GM19328 (cell line): ENCODE measurements around the gene CBARP.
"Not testable (repeated sequence)": the region's sequence is repeated elsewhere in the genome, so short reads cannot be mapped to it uniquely, and the experiment has no call there.

Experiments
- ATAC-seq: cut with Tn5 transposase; IDR thresholded peaks from one replicate; pipeline ENCODE4 v1.9.1; 2021; ENCODE audit warnings: mild to moderate bottlenecking, moderate library complexity; ENCODE audit not compliant: unreplicated experiment

CBARP gene

DNA sequence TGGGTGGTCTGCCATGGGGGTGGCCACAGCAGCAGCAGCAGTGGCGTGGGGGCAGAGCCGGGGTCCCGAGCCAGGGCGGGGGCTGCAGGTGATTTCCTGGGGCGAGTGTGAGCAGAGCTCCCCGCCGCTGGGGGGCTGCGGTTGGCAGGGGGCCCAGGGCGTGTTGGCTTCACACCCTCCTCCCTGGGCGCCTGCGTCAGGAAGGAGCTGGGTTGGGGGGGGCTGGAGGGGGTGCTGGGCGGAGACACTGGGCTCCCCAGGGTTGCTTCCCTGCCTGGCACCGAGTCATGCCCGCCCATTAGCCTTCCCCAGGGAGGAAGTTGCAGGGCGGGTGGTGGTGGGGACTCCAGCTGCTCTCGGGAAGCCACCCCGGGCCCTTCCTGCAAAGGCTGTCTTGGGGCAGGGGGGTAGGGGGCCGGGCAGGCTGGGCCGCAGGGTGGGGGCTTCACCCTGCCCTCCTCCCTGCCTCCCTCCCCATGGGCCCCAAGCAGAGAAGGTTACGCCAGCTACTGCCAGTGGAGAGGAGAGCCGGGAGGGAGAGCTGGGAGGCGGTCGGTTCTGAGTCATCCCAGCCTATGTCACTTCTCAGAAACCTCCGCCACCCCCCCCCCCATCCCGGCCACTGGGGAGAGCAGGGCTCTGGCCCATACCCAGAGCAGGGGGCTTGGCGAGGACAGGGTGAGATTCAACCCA lies 15.2 kb upstream of the CBARP start:
- no peak for ATAC-seq

DNA sequence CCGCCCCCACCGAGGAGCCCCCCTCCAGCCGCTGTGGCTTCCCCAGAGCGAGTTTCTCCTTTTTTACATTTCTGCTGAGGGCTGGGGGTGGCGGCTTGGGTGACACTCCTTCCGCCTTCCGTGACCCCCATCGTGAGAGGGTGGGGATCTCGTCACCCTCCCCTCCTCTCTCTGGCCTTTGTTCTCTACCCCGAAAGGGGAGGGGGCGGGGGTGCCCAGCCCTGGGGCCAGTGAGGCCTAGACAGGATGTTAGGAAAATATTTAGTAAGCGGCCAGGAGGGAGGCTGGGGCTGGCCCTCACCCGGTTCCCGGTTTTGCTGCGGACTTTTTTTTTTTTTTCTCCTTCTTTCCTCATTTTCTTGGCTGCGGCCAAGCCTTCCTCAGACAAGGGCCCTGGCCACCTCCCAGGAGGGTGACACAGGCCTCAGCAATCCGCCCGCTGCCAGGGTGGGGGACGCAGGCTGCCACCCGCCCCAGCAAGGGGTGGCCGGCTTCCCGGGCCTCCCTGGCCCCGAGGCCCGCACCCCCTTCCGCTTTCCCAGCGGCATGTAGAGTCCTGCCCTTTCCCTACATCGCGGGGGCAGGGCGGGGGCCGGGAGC lies 14.5 kb upstream of the CBARP start:
- no peak for ATAC-seq

DNA sequence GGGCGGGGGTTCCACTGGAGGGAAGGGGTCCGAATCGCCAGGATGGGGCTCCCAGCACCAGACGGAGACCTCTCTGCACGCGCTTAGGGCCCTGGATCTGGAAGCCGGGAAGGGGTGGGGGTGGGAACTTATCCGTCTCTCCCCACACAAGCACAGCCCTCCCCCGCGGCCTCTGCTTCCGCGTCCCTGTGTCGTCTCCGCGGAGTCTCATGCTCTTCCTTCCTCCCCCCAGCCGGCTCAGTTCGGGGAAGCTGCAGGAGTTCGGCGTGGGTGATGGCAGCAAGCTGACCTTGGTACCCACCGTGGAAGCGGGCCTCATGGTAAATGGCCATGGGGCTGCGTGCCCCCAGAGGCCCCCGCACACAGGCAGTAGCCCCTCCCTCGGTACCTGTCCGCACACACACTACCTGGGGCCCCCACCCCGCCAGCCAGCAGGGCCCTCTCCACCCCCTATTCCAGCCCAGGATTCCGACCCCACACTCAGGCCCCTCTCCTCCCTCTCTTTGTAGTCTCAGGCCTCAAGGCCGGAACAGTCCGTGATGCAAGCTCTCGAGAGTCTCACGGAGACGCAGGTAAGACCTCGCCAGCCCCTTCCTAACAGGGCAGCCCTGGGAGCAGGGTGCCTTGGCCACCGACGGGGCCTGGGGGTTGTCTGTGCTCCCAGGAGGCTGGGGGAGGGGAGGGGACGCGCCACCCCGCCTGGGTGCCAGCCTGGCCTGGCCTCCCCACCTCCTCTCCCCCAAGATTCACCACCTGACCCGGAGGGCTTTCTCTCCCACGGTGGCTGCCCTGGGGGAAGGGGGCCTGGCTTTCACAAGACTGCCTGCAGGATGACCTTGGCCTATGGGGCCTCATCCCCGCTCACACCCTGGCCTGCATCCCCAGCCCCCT lies 13.8 kb upstream of the CBARP start:
- no peak for ATAC-seq

DNA sequence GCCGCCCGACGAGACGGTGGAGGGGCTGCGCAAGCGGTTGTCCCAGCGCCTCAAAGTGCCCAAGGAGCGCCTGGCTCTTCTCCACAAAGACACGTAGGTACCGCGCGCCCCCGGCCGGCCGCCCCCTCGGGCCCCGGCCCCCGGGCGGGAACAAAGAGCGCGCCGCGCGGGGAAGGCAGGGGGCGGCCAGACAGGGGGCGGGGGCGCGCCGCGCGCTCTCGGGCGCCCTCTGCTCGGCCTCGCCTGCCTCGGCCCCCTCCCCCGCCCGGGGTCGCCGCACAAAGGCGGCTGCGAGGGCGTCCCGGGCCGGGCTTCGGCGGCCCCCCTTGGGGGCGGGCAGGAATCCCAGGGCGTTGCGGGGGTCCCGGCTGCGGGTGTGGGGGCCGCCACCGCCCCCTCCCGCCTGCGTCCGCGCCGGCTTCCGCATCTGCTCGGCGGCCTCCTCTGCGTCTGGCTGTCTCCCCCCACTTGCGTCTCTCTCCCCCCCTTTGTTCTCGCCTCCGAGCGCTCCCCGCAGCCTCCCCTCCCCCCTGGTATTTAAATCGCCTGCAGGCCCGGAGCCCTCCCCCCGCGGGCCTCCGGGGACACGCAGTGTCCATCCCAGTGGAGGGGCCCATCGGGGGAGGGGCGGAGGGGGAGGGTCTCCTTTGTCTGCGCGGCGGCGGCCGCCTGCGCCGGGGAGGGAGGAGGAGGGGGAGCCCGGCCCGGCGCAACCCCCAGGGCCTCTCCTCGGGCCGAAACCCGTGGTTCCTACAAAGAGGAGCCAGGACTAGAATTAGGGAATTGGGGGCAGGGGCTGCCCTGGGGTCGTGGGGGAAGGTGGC lies 12.8 kb upstream of the CBARP start:
- no peak for ATAC-seq

DNA sequence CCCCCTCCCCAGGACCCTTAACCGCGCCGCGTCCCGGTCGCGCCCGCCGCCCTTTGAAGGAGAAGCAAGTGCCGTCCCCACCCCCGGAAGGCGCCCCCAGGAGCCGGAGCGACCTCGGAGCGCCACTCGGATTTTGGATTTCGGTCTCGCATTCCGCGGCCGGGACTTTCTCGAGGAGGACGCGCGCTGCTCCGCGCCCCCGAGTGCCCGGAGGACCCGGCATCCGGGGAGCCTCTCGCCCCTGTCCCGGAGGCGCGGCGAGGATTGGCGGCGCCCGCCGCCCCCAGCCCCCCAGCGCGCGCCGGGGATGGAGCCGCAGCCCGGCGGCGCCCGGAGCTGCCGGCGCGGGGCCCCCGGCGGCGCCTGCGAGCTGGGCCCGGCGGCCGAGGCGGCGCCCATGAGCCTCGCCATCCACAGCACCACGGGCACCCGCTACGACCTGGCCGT lies 12.2 kb upstream of the CBARP start:
- no peak for ATAC-seq

DNA sequence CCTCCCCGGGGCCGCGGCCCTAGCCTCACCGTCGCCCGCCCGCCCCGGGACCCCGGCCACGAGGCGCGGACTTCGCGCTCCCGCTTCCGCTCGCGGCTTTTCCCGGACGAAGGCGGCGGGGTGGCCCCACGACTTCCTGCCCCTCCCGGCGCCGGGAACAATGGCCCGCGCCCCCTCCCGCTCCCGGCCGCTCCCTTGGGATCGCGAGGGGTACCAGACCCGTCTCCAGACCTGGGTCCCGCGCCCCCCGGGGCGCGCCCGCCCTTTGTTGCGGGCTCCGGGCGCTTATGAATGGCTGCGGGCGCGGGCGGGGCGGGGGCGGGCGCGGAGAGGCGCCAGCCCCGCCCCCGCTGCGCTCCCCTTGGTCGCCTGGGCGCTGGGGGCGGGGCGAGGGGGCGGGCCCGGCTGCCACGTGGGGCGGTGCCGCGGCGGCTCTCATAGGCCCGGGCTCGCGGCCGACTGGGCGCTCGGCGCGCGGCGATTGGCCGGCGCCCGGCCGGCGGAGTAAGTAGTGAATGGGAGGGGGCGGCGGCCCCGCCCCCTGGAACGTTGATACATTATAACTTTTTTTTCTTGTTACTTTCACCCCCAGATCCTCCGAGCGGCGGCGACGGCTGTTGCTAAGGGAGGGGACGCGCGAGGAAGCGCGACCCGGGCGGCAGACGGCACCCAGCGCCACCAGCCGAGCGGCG lies 11.6 kb upstream of the CBARP start:
- ATAC-seq = peak; percentile 50

DNA sequence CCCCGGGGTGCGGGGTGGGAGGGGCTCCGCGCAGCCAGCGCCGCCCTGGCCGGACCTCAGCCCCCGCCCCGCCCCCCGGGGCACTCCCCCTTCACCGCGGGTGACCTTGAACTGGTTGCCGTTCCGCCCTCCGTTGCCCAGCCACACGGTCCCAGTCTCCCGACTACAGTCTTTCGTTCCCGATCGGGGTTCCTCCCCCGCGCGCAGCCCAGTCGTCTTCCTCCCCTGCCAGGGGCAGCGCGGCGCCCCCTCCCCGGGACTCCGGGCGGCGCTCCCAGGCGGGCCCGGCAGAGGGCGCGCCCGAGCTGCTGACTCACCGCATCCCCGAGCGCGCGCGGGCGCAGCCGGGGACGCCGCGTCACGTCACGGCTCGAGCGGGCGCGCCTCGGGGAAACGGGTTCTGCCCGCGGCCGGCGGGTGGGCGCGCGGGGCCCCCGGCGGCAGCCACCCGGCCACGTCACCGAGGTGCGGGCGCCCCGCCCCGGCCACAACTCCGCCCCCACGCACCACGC lies 11.0 kb upstream of the CBARP start:
- peak; percentile 23 for ATAC-seq

DNA sequence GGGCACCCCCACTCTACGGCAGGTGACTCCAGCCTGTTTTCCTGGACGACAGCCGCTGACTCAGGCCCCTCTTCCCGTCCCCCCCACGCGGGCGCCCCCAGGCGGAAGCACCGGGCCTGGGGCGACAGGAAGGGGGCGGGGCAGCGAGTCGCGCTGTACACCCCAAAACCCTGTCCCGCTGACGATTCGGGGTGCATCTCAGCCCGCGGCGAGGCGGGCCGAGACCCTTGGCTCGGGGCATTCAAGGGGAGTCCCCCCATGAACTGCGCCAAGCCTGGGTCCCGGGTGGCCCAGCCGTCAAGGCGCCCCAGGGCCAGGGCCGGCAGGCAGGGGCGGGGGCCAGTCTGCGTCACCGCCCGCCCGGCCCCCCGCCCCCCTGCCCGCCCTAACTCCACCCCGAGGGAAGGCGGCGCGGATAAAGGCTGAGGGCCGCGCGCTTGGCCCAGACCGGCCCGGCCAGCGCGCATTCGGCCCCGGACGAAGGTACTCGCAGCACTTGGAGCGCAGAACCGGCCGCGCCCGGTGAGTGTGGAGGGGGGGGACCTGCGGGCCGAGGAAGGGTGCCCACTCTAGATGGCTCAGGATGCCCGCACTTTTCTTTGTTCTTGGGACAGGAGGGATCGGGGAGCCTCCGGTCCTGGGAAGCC lies 10.5 kb upstream of the CBARP start, which contains the start of gene MIDN:
MIDN (plus strand) TSS at position 445 of the 647 bp plus-strand sequence. CDS start 1,714 bp downstream, outside the sequence.
- ATAC-seq = peak; percentile 6

DNA sequence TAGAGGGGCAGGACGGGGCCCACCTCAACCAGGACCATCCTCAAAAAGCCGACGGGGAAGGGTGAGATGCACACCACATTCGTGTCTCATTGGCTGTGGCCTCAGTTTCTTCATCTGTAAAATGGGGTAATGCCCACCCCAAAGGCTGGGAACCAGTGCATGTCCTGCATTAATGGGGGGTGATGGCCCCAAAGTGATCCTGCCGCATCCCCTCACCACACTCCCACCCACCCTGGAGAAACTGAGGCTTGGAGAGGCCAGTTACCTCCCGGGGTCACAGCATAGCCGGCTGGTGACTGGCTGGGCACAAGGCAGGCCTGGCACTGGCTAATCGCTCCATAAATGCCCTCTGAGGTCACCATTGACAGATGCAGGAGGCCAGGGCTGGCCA lies 9.9 kb upstream of the CBARP start:
- no peak for ATAC-seq

DNA sequence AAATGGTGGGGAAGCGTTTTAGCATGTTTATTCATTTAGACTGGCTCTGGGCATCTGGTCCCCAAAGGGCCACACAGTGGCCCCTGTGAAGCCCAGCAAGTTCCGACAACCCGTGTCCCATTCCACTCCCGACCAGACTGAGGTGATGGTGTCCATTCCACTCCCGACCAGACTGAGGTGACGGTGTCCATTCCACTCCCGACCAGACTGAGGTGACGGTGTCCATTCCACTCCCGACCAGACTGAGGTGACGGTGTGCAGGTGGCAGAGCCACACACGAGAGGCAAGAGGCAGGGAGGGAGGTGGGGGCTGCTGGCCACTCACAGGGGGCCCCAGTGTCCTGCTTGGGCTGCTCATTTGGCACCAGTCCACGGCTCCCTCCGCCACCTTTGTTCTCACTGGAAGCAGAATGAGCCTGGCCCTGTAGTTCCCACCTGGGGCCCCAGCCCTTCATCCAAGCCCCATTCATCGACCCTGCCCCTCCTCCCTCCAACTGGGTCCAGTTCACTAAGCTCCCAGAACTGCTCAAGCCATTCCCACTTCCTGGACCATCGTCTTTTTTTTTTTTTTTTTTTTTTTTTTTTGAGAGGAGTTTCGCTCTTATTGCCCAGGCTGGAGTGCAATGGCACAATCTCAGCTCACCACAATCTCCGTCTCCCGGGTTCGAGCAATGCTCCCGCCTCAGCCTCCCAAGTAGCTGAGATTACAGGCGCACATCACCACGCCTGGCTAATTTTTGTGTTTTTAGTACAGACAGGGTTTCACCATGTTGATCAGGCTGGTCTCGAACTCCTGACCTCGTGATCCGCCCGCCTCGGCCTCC lies 8.7 kb upstream of the CBARP start:
- ATAC-seq = not testable (repeated sequence)

DNA sequence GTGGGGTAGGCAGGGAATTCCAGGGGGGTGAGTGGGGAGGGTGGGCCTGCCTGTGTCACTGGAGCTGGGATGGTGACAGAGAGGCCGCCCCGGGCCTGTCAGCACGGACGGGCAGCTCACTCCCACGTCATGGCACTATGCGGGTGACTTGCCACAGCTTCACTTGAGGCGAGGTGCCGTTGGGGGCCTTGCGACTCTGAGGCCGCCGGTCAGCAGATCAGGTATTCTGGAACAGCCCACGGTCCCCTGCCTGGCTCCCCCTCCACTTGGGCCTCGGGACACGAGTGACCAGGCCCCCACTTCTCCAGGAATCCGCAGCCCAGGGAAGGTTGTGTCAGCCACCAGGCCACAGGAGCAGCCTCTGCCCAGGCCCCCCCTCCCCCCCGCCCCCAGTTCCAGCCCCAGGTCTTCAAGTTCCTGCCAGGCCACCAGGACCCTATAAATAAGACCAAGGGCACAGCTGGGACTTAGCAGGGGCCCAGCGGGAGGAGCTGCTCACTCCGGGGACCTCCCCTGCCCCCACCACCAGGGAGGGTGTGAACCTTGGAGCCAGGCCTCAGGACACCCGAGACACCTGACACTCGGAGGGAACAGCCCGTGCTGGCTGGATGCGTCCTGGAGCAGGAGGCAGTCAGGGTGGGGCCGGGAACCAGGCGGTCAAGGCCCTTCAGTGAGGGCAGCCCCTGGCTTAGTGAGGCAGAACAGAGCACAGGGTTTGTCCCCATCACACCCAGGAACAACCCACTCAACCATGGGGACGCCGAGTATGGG lies 7.9 kb upstream of the CBARP start:
- no peak for ATAC-seq

DNA sequence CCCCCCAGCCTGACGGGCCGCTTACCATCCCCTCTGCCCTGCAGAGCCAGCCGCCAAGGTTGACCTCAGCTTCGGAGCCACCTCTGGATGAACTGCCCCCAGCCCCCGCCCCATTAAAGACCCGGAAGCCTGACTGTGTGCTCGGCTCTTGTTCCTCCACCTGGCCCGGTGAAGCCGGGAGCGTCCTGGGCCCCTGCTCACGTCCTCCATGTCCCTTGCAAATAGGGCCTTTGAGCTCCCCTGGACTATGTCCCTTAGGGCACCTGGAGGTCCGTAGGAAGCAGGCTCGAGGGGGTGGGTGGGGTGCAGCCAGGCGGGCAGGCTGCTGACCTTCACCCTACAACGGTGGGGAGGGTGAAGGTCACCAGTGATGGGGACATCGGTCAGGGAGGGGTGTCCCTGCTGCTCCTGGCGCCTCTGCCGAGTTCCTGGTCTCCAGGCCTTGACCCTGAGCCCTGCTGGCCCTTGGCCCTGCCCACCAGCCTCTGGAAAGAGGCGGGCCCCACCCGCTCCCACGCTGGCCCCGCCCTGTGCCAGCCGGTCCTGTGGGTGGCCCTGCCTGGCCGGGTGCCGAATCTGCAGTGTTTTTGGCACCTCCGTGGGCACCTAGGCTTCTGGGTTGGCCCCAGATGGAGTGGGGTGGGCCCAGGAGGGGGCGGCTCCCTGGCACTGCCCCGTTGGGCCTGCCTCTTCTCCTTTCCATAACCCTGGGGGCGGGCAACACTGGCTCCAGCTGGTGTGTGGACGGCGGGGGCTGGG lies 7.1 kb upstream of the CBARP start:
- no peak for ATAC-seq

DNA sequence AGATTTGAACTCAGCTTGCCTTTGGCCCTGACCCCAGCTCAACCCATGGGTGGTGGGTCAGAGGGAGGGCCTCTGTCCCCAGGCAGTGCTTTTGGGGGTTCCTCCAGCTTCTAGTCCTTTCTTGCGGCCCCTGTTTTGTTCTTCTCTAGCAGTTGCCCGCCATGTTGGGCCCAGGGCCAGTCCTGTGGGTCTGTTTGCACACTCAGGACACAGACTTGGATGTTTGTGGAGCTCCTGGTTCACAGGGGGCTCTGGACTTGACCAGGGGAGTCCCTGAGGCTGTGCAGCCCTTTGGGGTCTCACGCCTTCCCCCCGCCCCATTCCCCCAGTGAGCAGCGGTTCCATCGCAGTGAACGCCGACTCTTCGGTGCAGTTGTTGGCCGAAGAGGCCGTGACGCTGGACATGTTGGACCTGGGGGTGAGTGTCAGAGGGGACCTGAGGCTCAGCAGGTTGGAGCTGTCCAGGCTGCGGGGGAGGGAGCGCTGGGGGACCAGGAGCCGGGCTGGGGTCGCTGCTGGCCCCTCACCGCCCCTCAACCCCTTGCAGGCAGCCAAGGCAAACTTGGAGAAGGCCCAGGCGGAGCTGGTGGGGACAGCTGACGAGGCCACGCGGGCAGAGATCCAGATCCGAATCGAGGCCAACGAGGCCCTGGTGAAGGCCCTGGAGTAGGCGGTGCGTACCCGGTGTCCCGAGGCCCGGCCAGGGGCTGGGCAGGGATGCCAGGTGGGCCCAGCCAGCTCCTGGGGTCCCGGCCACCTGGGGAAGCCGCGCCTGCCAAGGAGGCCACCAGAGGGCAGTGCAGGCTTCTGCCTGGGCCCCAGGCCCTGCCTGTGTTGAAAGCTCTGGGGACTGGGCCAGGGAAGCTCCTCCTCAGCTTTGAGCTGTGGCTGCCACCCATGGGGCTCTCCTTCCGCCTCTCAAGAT lies 6.2 kb upstream of the CBARP start:
- no peak for ATAC-seq

DNA sequence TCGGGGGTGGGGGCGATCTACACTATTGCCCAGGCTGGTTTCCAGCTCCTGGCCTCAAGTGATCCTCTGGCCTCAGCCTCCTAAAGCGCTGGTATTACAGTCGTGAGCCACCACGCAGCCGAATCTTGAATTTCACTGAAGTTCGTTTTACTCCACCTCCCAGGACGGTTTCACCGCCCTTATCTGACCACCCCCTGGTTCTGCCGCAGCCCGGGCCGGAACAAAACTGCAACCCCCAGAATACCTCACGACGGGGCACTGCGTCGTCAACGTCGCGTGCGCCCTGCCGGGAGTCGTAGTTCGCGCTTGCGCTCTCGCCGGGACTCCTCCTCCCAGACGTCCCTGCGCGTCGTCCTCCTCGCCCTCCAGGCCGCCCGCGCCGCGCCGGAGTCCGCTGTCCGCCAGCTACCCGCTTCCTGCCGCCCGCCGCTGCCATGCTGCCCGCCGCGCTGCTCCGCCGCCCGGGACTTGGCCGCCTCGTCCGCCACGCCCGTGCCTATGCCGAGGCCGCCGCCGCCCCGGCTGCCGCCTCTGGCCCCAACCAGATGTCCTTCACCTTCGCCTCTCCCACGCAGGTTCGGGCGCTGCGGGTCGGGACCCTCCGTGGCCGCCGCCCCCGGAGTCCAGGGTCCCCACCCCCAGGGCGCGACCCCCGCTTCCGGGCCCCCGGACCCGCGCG lies 3.8 kb upstream of the CBARP start, which contains the start of gene ATP5F1D:
ATP5F1D (plus strand) TSS at position 335 of the 679 bp plus-strand sequence; CDS start at position 435, 100 bp downstream.
- ATAC-seq = peak; percentile 52

DNA sequence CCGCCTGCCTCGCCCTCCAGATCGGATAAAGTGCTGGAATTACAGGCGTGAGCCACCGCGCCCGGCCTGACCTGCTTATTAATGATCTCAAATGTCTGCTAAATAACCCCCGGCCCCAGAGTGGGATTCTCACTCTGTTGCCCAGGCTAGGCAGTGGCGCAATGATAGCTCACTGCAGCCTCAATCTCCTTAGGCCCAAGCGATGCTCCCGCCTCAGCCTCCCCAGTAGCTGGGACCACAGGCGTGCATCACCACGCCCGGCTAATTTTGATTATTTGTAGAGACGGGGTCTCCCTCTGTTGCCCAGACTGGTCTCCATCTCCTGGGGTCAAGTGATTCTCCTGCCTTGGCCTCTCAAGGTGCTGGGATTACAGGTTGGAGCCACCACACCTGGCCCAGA lies 3.1 kb upstream of the CBARP start:
- no peak for ATAC-seq
